H9 (cell line): ENCODE data around the gene CRYGC. TPM values are rescaled to one million over a fixed set of nuclear protein-coding genes. Genes with fewer than 3 reads are reported as not detected.

Experiments
- DNase-seq: peaks from one replicate; pipeline ENCODE4 v3.0.0-alpha.2; 2017
- H2AFZ ChIP-seq: one replicate; pipeline ENCODE4 v1.6.1; 2013; ENCODE audit warnings: mild to moderate bottlenecking, low read length, control low read depth, moderate library complexity
- H2AK5ac ChIP-seq: 2 replicates; pipeline ENCODE4 v1.6.1; 2013; ENCODE audit warnings: low read length, control low read depth, mixed read lengths; ENCODE audit not compliant: insufficient read length
- H2BK120ac ChIP-seq: one replicate; pipeline ENCODE4 v1.6.1; 2013; ENCODE audit warnings: low read depth, mild to moderate bottlenecking, low read length, control low read depth, inconsistent platforms; ENCODE audit not compliant: poor library complexity, severe bottlenecking
- H2BK12ac ChIP-seq: 2 replicates; pipeline ENCODE4 v1.6.1; 2013; ENCODE audit warnings: low read length, control low read depth, mixed read lengths, low read depth; ENCODE audit not compliant: insufficient read length
- H2BK15ac ChIP-seq: 2 replicates; pipeline ENCODE4 v1.6.1; 2013; ENCODE audit warnings: low read depth, low read length, control low read depth
- H2BK20ac ChIP-seq: one replicate; pipeline ENCODE4 v1.6.1; 2013; ENCODE audit warnings: low read depth, mild to moderate bottlenecking, low read length, control low read depth, inconsistent platforms; ENCODE audit not compliant: poor library complexity, severe bottlenecking
- H2BK5ac ChIP-seq: 2 replicates; pipeline ENCODE4 v1.6.1; 2013; ENCODE audit warnings: low read length, control low read depth, mixed read lengths; ENCODE audit not compliant: insufficient read length
- H3K14ac ChIP-seq: 2 replicates; pipeline ENCODE4 v1.6.1; 2013; ENCODE audit warnings: low read length, control low read depth; ENCODE audit not compliant: insufficient read depth
- H3K18ac ChIP-seq: 2 replicates; pipeline ENCODE4 v1.6.1; 2013; ENCODE audit warnings: low read depth, mild to moderate bottlenecking, mixed read lengths, low read length, control low read depth; ENCODE audit not compliant: insufficient read length
- H3K23ac ChIP-seq: 2 replicates; pipeline ENCODE4 v1.6.1; 2013; ENCODE audit warnings: low read length, control low read depth, mixed read lengths, low read depth; ENCODE audit not compliant: insufficient read length
- H3K23me2 ChIP-seq: 2 replicates; pipeline ENCODE4 v1.6.1; 2013; ENCODE audit warnings: low read depth, mild to moderate bottlenecking, mixed read lengths, low read length, control low read depth; ENCODE audit not compliant: insufficient read length, poor library complexity, severe bottlenecking
- H3K27ac ChIP-seq: 2 replicates; pipeline ENCODE4 v1.5.1; 2013; ENCODE audit warnings: low read length, control low read depth, mixed read lengths, low read depth; ENCODE audit not compliant: insufficient read length
- H3K27me3 ChIP-seq: 2 replicates; pipeline ENCODE4 v1.6.1; 2013; ENCODE audit warnings: low read length, control low read depth, inconsistent platforms; ENCODE audit not compliant: insufficient read depth
- H3K4ac ChIP-seq: 2 replicates; pipeline ENCODE4 v1.6.1; 2013; ENCODE audit warnings: low read depth, mild to moderate bottlenecking, control low read depth, inconsistent platforms, low read length, moderate library complexity
- H3K4me1 ChIP-seq: 2 replicates; pipeline ENCODE4 v1.6.1; 2013; ENCODE audit warnings: low read length, control low read depth, inconsistent platforms; ENCODE audit not compliant: insufficient read depth
- H3K4me2 ChIP-seq: 2 replicates; pipeline ENCODE4 v1.6.1; 2013; ENCODE audit warnings: low read length, control low read depth, mixed read lengths; ENCODE audit not compliant: insufficient read length, insufficient read depth
- H3K56ac ChIP-seq: 2 replicates; pipeline ENCODE4 v1.6.1; 2013; ENCODE audit warnings: low read depth, mild to moderate bottlenecking, mixed read lengths, low read length, control low read depth; ENCODE audit not compliant: insufficient read length
- H3K79me1 ChIP-seq: 2 replicates; pipeline ENCODE4 v1.6.1; 2013; ENCODE audit warnings: low read depth, mild to moderate bottlenecking, moderate library complexity, low read length, control low read depth, inconsistent platforms; ENCODE audit not compliant: insufficient read depth, poor library complexity, severe bottlenecking
- H3K79me2 ChIP-seq: 2 replicates; pipeline ENCODE4 v1.6.1; 2013; ENCODE audit warnings: low read length, control low read depth, inconsistent platforms; ENCODE audit not compliant: insufficient read depth
- H3K9ac ChIP-seq: 2 replicates; pipeline ENCODE4 v1.6.1; 2013; ENCODE audit warnings: low read length, control low read depth, mixed read lengths; ENCODE audit not compliant: insufficient read length; ENCODE audit errors: extremely low read depth
- H3K9me3 ChIP-seq: one replicate; pipeline ENCODE4 v1.6.1; 2013; ENCODE audit warnings: low read depth, low read length, inconsistent platforms; ENCODE audit not compliant: control insufficient read depth
- H3T11ph ChIP-seq: one replicate; pipeline ENCODE4 v1.6.1; 2013; ENCODE audit warnings: mild to moderate bottlenecking, low read length, control low read depth, inconsistent platforms
- H4K20me1 ChIP-seq: one replicate; pipeline ENCODE4 v1.6.1; 2013; ENCODE audit not compliant: control insufficient read depth, insufficient read length, insufficient read depth
- H4K5ac ChIP-seq: 2 replicates; pipeline ENCODE4 v1.6.1; 2013; ENCODE audit warnings: low read depth, mild to moderate bottlenecking, mixed read lengths, low read length, control low read depth; ENCODE audit not compliant: insufficient read length
- H4K8ac ChIP-seq: replicated peaks from 2 replicates; pipeline ENCODE4 v1.6.1; 2013; ENCODE audit warnings: low read length, control low read depth, mixed read lengths, low read depth; ENCODE audit not compliant: insufficient read length
- H4K91ac ChIP-seq: 2 replicates; pipeline ENCODE4 v1.6.1; 2013; ENCODE audit warnings: low read depth, mild to moderate bottlenecking, moderate library complexity, mixed read lengths, low read length, control low read depth; ENCODE audit not compliant: insufficient read length
- H3K27ac Mint-ChIP-seq, 3 experiments: 2 replicates in 2 of 3; 3 replicates in 1 of 3; pipeline ENCODE4 v1.8.0; 2020 to 2021; ENCODE audit warnings: mixed read lengths in 3 of 3, mild to moderate bottlenecking in 1 of 3, moderate library complexity in 1 of 3
- H3K27me3 Mint-ChIP-seq: 2 replicates; pipeline ENCODE4 v1.8.0; 2021; ENCODE audit warnings: low read depth, mild to moderate bottlenecking, moderate library complexity, mixed read lengths
- H3K36me3 Mint-ChIP-seq, 3 experiments: 2 replicates in 2 of 3; 3 replicates in 1 of 3; pipeline ENCODE4 v1.8.0; 2020 to 2021; ENCODE audit warnings: low read depth in 3 of 3, mixed read lengths in 3 of 3; ENCODE audit not compliant: insufficient read depth in 1 of 3
- H3K4me1 Mint-ChIP-seq, 2 experiments: 2 replicates each; pipeline ENCODE4 v1.8.0; 2020; ENCODE audit warnings: mixed read lengths in 2 of 2
- H3K4me3 Mint-ChIP-seq, 2 experiments: 2 replicates in 1 of 2; 3 replicates in 1 of 2; pipeline ENCODE4 v1.8.0; 2020 to 2021; ENCODE audit warnings: mild to moderate bottlenecking in 2 of 2, mixed read lengths in 2 of 2, moderate library complexity in 1 of 2
- H3K9me3 Mint-ChIP-seq, 2 experiments: 2 replicates in 1 of 2; 3 replicates in 1 of 2; pipeline ENCODE4 v1.8.0; 2020; ENCODE audit warnings: mild to moderate bottlenecking in 2 of 2, mixed read lengths in 2 of 2, moderate library complexity in 1 of 2
- CTCF ChIP-seq: fragments of 200-600 bp; sonication (generic); conservative IDR thresholded peaks from 3 replicates; pipeline ENCODE4 v1.8.0; 2021; ENCODE audit warnings: antibody characterized with exemption, mild to moderate bottlenecking
- WGBS: extraction: QIAGEN DNeasy Blood & Tissue Kit; methylation state at CpG from one replicate; pipeline ENCODE4 v1.1.7; 2013; ENCODE audit warnings: missing lambda C conversion rate, low lambda C conversion rate, mixed read lengths; ENCODE audit not compliant: insufficient read length; ENCODE audit errors: extremely low coverage; 5-methylcytosine and 5-hydroxymethylcytosine counted together
- total RNA-seq: library from RNA; stranded (reverse); gene quantifications from 2 replicates; pipeline ENCODE4 v1.2.1, GENCODE V29; 2021

Gene CRYGC
- total RNA-seq, 1 experiment from 2014 or later = not detected

GRCh38 chr2:208134928-208135586 is 5.4 kb upstream of the CRYGC start:
- Histone ChIP-seq H3K14ac (no peak overlapping the region), H4K8ac (no peak overlapping the region), H2AK5ac (no peak overlapping the region), H4K91ac (no peak overlapping the region), H2BK120ac (no peak overlapping the region), H2BK20ac (no peak overlapping the region), H2BK5ac (no peak overlapping the region), H3K27me3 (no peaks in the 10 kb centered on the region), H3K9ac (no peak overlapping the region), H3K79me1 (no peaks in the 10 kb centered on the region), H3K4me1 (no peaks in the 10 kb centered on the region), H2BK12ac (no peak overlapping the region), H4K20me1 (no peaks in the 10 kb centered on the region), H3T11ph (no peak overlapping the region), H3K4me2 (no peak overlapping the region), H4K5ac (no peak overlapping the region), H3K56ac (no peak overlapping the region), H3K18ac (no peak overlapping the region), H3K27ac (no peak overlapping the region), H3K23ac (no peak overlapping the region), H3K23me2 (no peaks in the 10 kb centered on the region), H3K9me3 (peaks cover 7% of the 10 kb centered on the region), H3K79me2 (no peaks in the 10 kb centered on the region), H3K4ac (no peak overlapping the region), H2AFZ (no peak overlapping the region), H2BK15ac (no peak overlapping the region)
- H3K9me3 Mint-ChIP-seq = peaks cover 17 to 25% of the 10 kb centered on the region in 2 experiments
- no peak overlapping the region for H3K4me3 Mint-ChIP-seq
- no peak for DNase-seq
- peaks cover 14 to 19% (median 16%) of the 10 kb centered on the region in 3 experiments for H3K36me3 Mint-ChIP-seq
- H3K4me1 Mint-ChIP-seq = no peaks in the 10 kb centered on the region; a peak in 1 of 4 replicates
- H3K27me3 Mint-ChIP-seq = no peaks in the 10 kb centered on the region; the same call in none of the 2 replicates
- no peak for TF ChIP-seq CTCF
- H3K27ac Mint-ChIP-seq = peak overlapping the region in 1 of 3 experiments; percentile 65; a peak in 1 of 7 replicates
- no CpG with 5 or more reads among the region's 8 CpGs for WGBS
